Right lung (tissue), 5 donors: Measurements from ENCODE around the gene TMEFF2. TPM values are rescaled to one million over a fixed set of nuclear protein-coding genes. Genes with fewer than 3 reads are reported as not detected.
"Not testable (repeated sequence)": the region's sequence is repeated elsewhere in the genome, so short reads cannot be mapped to it uniquely, and the experiment has no call there.

Experiments
- DNase-seq, 2 donors: peaks; one replicate each; pipeline ENCODE4 v3.0.0-alpha.2; 2013
- polyA plus RNA-seq, 5 donors: library from polyadenylated mRNA; unstranded; fragments of 120-200 nt; gene quantifications; one replicate each; pipeline versions ENCODE4 v1.2.1 to v1.2.3, GENCODE V29; 2013; ENCODE audit warnings: inconsistent platforms in 1 of 5, low replicate concordance in 1 of 5; ENCODE audit not compliant: insufficient read length in 5 of 5, insufficient read depth in 1 of 5

TMEFF2 gene
- polyA plus RNA-seq, 5 donors: 0.25 to 1.4 (median 0.72) TPM

DNA sequence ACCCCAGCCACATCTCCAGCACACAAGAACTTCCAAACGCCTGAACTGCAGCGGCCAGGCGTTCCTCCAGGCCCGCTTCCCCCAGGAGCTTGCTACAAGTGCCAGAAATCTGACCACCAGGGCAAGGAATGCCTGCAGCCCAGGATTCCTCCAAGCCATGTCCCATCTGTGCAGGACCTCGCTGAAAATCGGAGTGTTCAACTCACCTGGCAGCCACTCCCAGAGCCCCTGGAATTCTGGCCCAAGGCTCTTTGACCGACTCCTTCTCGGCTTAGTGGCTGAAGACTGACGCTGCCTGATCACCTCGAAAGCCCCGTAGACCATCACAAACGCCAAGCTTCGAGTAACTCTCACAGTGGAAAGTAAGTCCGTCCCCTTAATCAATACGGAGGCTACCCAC, 62.1 kb downstream of the TMEFF2 start:
- not testable (repeated sequence) for DNase-seq

DNA sequence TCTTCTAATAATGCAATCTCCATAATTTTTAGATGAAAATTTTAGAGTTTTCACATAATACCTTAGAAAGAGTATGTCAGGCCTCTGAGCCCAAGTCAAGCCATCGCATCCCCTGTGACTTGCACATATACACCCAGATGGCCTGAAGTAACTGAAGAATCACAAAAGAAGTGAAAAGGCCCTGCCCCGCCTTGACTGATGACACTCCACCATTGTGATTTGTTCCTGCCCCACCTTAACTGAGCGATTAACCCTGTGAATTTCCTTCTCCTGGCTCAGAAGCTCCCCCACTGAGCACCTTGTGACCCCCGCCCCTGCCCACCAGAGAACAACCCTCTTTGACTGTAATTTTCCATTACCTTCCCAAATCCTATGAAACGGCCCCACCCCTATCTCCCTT, 64.4 kb downstream of the TMEFF2 start:
- DNase-seq: not testable (repeated sequence)

DNA sequence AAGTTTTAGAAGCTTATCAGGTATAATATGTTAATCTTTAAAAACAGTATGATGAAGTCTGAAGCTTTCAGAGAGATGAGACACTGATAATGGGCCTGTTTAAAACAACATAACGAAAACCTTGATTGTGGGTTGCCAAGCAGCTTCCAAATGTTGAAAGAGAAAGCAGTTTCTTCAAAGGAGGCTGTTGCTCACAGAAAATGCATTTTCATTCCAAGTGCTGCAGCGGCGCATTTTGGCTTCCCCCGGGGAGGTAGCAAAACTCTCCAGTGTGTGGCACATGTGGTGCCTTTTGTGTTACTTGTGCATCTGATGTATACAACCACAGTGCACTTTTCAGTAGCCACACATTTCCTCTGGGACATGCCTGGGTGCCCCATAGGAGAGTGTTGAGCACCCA, 66.1 kb downstream of the TMEFF2 start:
- DNase-seq: no peak

DNA sequence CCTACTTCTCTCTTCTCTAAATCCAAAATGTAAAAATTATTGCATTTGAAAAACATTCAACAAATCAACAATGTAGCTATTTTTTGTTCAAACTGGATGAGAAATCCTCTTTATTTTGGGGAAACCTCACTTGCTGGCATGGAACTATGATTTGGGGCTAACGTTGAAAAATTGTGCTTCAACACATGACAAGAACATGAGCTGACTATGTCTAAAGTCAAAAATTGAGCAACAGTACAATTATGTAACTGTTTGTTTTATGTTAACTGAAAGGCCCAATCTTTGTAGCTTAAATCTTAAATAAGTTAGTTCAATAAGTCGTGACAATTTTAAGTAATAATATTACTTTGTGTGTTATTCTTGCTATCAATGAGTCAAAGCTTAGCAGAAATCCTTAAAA, 67.3 kb downstream of the TMEFF2 start:
- DNase-seq: no peak

DNA sequence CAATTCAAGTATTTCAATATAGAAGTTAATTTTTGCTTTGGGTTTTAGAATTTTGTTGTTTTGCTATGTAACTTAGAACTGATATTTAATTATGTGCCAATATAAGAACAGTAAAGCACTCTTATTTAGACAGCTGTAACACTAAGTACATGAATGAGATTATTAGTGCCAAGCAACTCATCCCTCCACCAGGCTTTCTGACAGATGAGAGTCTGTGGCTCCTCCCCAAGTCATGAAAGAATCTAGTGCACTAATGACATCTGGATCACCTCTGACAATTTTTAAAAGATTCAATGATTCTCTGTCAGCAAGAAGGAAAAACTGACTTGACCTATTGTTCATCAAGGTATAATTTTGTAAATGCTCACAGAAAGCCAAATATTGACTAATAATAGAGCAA, 67.8 kb downstream of the TMEFF2 start:
- DNase-seq: no peak

DNA sequence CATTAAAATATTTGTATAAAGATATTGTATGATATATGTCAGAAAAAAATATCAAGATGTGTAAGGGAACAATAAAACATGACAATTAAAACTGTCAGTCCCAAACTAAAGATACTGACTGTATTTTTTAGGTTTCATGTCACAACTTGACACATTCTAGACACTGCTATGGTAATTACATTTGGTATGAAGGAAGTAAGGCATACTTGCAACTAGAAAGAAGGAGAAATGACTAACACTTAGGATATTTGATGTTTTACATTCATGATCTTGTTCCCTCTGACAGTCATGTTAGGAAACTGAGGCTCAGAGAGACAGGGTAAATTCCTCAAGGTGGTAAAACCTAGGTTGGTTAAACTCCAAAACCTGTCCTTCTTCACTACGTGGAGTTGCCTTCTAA, 68.3 kb downstream of the TMEFF2 start:
- DNase-seq: no peak

DNA sequence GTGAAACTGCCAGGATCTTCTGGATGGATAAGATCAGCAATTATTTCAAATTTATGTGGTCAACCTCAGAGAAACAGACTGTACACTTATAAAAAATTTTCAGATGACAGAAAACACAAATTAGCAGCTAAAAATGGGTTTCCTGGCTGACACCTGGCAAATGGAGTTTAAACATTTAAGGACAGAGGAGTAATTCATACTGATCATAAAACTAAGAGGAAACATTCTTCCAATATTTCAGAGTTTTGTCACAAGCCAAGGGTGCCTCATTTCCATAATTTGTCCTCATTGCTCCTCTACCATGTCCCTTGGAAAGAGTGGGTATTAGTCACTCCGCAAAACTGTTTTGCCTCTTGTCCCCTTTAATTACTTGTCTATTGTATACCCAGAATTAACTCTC, 70.2 kb downstream of the TMEFF2 start:
- DNase-seq: no peak

DNA sequence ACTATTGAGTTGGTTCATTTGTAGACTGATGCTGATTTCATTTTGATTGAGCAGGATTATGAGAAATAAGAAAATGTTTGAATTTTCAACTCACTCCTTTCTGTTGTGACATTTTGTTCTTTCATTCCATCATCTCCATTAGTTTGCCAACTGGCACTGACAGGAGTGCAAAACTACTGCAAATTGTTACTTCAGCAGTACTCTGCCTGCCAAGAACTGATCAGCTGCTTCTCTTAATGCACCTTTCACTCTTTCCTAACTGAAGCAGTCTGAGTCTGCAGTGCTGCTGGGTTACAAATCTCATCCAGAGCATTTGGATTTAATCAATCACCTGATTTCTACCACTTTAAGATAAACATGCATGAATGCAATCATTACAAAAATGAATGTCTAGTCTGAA, 70.9 kb downstream of the TMEFF2 start:
- DNase-seq: no peak

DNA sequence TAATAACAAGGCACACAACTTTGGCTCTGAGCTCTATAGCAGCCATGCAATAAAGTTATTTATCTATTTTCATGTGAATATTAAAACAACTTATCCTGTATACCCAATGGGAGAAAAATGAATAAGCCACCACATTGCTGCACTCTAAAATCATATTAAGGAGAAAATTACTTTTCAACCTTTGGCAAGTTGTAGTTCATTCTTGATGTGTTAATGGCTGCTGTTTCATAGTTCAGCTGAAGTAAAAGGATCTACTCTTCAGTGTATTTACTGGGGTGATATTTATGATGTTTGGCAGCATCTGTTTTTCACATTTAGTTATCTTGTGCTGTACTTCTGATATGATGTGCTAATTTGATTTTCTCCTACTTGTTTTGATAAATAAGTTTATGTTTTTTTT, 71.8 kb downstream of the TMEFF2 start:
- DNase-seq: no peak

DNA sequence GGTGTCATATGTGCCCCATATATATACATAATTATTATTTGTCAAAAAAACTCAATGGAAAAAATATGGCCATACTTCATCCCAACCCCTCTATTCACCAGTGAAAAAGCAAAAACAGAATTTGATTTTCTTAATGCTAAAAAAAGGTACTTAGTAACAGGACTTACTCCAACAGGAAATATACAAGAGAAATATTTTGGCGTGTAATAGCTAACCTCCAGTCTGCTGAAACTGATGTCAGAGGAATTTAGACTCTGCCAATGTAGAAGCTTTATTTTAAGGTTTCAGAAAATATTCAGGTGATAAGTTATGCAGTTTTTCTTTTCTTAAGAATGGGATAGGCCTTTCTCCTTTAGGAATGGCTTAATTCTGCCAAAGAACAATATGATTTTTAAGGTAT, 72.6 kb downstream of the TMEFF2 start:
- DNase-seq: no peak

DNA sequence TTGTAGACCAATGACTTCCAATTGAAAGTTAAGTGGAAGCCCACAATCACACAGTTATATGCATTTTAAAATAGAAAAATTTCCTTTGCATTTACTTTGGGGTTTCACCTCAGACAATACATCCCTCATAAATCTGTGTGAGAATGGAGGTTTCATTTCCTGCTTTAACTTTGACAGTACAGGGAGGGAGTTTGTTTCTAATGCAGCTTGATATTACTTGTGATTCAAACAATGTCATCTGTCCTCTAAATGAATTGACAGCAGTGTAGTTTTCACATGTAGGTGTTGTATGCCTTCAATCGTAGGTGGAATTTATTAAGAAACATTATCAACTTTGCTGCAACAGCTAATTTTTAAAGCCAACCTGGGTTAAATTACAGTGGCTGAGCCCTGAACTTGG, 75.2 kb downstream of the TMEFF2 start:
- DNase-seq: no peak

DNA sequence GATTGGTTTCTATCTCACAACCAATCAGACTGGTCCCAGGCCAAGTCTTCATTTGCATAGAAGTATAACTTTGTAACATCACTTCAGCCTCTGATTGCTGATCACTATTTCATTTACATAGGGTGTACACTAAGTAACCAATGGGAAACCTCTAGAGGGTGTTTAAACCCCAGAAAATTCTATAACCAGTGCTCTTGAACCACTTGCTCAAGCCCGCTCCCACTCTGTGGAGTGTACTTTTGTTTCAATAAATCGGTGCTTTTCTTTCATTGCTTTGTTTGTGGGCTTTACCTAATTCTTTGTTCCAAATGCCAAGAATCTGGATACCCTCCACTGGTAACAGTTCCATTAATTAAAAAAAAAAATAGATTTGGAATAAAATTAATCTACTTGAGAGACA, 77.0 kb downstream of the TMEFF2 start:
- DNase-seq: no peak

DNA sequence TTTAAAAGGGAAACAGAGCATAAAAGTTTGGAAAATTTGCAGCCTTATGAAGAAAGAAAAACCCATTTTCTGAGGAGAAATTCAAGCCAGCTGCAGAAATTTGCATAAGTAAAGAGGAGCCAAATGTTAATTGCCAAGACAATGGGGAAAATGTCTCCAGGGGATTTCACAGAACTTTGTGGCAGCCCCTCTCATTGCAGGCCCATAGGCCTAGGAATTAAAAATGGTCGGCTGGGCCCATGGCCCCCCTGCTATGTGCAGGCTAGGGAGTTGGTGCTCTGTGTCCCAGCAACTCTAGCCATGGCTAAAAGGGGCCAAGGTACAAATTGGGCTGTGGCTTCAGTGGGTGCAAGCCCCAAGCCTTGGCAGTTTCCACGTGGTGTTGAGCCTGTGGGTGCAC, 83.2 kb downstream of the TMEFF2 start:
- DNase-seq: not testable (repeated sequence)

DNA sequence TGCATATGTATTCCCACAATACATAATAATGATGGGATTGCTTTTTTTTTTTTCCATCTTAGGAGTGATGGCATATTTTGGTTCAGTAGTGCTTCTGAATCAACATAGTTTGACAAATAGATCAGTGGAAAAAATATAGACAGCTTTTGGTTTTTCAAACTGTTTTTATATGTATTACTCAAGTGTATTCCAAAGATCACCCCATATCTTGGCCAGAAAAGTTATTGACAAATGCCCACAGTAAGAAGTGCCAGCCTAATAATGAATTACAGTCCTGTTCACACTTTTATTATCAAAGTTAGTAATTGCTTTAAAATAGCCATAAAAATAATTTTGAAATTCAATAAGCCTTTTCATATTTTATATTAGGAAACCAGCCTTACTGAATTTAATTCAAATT, 95.0 kb downstream of the TMEFF2 start:
- no peak for DNase-seq

DNA sequence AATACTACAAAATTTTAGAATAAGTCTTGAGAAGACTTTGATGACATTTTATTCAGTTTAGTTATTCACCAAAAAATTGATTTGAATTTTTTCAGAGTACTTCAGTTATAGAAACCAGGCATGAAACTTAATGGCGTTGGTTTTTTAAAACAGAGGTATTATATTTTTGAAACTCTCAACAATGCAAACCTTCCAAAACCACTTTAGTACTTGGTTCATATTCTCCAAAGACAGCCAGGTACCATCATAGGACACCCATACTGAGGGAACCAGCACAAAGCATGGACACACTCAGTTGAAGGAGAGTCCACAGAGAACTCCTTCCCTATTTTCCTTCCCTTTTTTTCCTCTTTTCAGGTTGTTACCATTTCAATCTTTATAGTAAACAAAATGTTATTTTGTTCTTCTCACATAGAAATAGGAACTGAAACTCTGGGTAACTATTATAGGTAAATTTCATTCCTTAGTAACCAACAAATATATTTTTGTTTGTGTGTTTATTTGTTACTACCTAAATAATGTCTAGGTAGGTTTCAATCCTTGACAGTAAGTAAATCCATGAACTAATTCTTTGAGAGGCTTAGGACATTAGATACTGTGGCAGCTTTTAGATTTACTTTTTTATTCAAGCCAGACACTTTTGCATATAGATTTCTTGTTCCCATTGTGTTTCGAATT, 95.8 kb downstream of the TMEFF2 start:
- no peak for DNase-seq

DNA sequence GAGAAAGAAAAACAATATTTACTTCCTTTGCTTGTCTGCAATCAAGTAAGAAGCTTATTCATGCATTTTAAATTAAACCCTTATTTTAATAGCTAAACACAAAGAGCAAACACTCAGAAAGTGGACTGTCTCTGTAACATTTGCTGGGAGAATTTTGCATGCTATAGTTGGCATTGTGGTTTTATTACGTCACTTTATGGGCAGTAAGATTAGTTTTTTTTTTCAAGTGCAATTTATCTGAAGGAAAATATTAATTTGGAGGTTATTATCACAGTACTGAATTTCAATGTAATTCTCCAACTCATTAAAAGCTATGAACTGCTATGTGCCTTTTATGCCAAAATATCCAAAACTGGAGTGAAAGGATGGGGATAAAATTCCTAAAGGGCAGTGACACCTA, 103.3 kb downstream of the TMEFF2 start:
- no peak for DNase-seq

DNA sequence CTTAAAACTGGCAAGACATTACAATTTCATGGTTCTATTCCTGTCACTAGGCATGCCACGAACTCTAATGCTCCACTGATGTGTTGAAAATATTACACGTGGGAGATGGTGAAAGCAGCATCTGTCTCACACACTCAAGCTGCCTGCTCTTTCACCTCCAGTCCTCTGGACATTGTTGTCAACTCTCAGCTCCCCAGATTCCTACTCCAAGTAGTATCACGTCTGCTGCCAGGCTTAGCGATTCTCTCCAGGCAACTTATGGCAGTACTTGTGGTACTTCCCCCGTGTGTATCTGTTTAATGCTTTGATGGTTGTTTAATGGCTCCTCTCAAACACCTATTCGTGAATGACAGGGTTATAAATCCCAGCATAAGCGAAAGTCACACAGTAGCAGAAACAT, 103.8 kb downstream of the TMEFF2 start:
- DNase-seq: no peak

DNA sequence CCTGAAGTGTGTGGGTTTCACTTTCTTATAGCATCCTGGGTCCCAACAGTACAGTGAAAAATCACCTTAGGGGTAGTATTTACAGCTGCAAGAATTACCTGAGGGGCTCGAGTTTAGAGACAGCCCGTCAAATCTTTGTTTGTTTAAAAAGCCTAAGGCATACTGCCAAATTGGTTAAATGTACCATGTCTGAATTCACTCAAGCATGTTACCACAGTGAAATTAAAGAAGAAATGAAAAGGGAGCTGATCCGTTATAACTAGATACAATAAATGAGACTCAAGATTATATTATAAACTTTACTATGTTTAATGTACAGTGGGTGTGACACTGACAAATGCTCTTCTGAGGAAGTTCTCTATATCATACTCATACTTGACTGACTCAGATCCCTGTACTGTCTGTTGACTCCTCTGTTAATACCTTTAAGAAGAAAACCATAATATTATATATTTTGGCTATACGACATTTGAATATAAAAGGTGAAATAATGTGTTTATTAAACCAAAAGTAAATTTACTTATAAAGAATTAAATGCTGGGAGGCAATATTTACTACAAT, 107.3 kb downstream of the TMEFF2 start:
- DNase-seq: no peak

DNA sequence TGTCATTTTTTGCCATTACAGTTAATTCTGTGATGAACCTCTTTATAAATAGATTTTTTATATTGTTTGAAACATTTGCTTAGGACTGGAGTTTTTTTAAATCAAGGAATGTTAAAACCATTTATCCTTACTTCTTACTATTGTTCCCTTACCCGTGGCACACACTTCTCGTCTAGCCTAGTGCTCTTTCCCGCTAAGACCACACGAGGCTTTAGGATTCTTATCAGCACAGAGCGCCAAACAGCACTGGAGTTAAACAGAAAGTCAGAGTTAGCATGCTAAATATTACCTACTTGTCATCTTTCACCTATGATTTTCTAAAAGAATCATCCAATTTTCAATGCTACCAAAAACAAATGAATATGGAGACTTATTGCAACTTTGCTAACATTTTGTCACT, 112.6 kb downstream of the TMEFF2 start:
- DNase-seq: no peak

DNA sequence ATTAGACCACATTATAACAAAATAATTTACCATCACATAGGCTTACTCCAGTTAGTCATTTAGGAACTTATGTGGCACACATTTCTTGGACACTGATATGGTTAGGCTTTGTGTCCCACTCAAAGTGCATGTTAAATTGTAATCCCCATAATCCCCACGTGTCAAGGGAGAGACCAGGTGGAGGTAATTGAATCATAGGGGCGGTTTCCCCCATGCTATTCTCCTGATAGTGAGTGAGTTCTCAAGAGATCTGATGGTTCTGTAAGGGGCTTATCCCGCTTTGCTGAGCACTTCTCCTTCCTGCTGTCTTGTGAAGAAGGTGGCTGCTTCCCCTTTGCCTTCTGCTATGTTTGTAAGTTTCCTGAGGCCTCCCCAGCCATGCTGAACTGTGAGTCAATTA, 114.6 kb downstream of the TMEFF2 start:
- DNase-seq: not testable (repeated sequence)

DNA sequence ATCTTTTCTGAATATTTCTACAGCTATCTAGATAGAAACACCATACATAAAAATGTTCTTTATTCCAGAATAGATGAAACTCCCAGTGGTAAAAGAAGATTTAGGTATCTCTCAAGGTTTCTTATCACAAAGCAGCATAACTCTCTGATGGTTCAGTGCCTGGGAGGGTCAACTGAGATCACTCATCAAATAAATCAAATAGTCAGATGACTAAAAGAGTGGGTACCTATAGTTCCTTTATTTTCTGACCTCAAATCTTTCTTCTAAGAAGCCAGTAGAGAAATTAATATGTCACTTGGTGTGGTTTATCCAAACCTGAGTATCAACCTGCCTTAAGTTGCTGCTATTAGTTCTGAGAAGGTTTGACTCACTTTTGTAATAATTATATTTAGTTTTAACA, 120.9 kb downstream of the TMEFF2 start:
- DNase-seq: no peak

DNA sequence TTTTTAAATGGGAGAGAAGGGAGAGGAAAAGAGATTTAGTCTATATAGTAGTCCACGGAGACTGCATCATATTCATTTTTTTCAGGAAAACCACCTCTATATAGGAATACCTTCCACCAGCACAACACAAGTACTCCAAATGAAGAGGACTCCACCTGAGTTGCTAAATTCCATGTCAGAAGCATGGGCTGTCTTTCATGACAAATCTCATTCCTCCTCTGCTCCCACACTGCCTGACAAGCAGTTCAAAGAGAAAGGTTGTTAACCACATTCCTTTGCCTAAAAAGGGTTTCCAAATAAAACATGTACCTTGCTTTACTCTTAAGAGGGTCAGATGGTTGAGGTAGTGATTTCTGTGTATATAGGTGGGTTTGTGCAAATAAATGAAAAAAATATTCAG, 122.0 kb downstream of the TMEFF2 start:
- no peak for DNase-seq

DNA sequence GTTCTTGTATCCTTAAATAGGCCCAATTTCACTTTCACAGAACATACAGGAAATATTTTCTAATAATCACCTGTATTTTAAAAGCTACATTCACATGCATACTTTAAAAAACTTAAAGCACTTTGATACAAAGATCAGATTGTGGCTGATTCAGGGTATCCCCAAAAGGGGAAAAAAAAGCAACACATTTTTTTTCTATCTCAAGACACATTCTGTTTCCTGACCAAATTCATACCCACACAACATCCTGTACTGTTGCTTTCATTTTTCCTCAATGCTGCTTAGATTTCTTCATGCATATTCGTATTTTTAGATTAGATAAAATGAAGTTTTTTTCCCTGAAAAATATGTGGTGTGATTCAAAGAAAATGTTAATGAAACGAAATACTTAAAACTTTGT, 122.5 kb downstream of the TMEFF2 start:
- DNase-seq: no peak

DNA sequence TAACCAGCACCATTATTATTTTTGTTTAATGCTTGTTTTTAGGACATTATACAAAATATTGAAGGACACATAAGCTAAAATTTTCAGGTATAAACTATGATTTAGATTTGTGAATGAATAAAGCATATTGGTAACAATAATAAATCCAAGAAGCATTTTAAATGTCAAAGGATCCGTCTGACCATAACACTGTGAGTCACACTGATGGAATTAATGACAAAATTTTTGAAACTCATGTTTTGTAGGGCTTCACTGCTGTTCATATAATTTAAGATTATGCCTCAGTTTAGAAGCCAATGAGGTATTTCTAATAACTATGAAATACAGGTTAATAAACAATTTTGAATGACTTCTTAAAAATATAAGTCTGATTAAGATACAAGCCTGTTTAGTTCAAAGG, 124.6 kb downstream of the TMEFF2 start:
- no peak for DNase-seq
